ENCODE measurements around the gene SLA2.

DNA sequence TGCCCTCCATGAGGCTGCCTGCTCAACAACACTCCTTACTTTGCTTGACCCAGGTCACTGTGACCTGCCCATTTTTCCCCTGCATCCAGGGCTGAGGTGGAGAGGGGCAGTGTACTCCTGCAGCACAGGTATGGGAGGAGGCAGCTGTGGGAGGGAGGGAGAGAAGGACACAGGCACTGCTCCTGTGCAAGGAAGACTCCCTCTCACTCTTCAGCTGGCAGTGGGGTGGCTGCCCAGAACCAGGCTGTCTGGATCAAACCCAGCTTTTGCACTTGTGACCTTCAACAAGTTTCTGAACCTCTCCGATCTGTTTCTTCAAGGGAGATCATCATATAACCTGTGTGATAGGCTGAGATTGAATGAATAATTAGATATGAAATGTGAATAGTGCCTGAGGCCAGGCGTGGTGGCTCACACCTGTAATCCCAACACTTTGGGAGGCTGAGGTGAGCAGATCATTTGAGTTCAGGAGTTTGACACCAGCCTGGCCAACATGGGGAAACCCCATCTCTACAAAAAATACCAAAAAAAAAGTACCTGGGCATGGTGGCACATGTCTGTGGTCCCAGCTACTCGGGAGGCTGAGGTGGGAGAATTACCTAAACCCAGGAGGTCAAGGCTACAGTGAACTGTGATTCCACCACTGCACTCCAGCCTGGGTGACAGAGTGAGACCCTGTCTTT, 58.5 kb downstream of the SLA2 start:
- TF ChIP-seq, protein P1, sequence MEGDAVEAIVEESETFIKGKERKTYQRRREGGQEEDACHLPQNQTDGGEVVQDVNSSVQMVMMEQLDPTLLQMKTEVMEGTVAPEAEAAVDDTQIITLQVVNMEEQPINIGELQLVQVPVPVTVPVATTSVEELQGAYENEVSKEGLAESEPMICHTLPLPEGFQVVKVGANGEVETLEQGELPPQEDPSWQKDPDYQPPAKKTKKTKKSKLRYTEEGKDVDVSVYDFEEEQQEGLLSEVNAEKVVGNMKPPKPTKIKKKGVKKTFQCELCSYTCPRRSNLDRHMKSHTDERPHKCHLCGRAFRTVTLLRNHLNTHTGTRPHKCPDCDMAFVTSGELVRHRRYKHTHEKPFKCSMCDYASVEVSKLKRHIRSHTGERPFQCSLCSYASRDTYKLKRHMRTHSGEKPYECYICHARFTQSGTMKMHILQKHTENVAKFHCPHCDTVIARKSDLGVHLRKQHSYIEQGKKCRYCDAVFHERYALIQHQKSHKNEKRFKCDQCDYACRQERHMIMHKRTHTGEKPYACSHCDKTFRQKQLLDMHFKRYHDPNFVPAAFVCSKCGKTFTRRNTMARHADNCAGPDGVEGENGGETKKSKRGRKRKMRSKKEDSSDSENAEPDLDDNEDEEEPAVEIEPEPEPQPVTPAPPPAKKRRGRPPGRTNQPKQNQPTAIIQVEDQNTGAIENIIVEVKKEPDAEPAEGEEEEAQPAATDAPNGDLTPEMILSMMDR (conservative IDR thresholded peaks at IDR 0.05 in 1 of 2, IDR thresholded peaks at IDR 0.05 in 1 of 2; ENCODE audit: low read depth in 1 of 2, low read length in 2 of 2), result no peak
- TF ChIP-seq EZH2 (IDR thresholded peaks at IDR 0.05; ENCODE audit: low read length, missing control alignments), result no peak

Measured in fibroblast of lung (primary cell).